ENCODE measurements around the gene PIGU.
A peak's percentile ranks its signal among the peaks of the same experiment; 100 is the strongest.
"Not testable (repeated sequence)": the region's sequence is repeated elsewhere in the genome, so short reads cannot be mapped to it uniquely, and the experiment has no call there.

The PIGU gene

GRCh38 chr20:34676642-34677373 lies at the start of gene PIGU:
PIGU (minus strand) TSS chr20:34677092; CDS start chr20:34677085, 7 bp downstream.
- peak; percentile 84 for DNase-seq

- no peak for DNase-seq
Measured at GRCh38 chr20:34724172-34724571, 47.3 kb upstream of the PIGU start.

- DNase-seq = not testable (repeated sequence)
Measured at GRCh38 chr20:34722560-34722959, 45.7 kb upstream of the PIGU start.

GRCh38 chr20:34720266-34720665 lies 43.4 kb upstream of the PIGU start:
- no peak for DNase-seq

GRCh38 chr20:34719242-34720017 lies 42.5 kb upstream of the PIGU start:
- not testable (repeated sequence) for DNase-seq

GRCh38 chr20:34717230-34718095 lies 40.6 kb upstream of the PIGU start:
- DNase-seq = no peak

GRCh38 chr20:34716921-34717229 lies 40.0 kb upstream of the PIGU start:
- DNase-seq = no peak

- no peak for DNase-seq
Measured at GRCh38 chr20:34715384-34715783, 38.5 kb upstream of the PIGU start.

- not testable (repeated sequence) for DNase-seq
Measured at GRCh38 chr20:34713944-34714515, 37.1 kb upstream of the PIGU start.

GRCh38 chr20:34713194-34713943 lies 36.5 kb upstream of the PIGU start:
- peak; percentile 95 for DNase-seq

- no peak for DNase-seq
Measured at GRCh38 chr20:34712525-34713192, 35.8 kb upstream of the PIGU start.

- DNase-seq = no peak
Measured at GRCh38 chr20:34711813-34712430, 35.0 kb upstream of the PIGU start.

- DNase-seq = no peak
Measured at GRCh38 chr20:34710861-34711574, 34.1 kb upstream of the PIGU start.

GRCh38 chr20:34710568-34710839 lies 33.6 kb upstream of the PIGU start:
- DNase-seq = no peak

GRCh38 chr20:34709831-34710567 lies 33.1 kb upstream of the PIGU start:
- peak; percentile 16 for DNase-seq

- DNase-seq = peak; percentile 69
Measured at GRCh38 chr20:34709044-34709830, 32.3 kb upstream of the PIGU start.

GRCh38 chr20:34708621-34709043 lies 31.7 kb upstream of the PIGU start:
- no peak for DNase-seq

GRCh38 chr20:34706912-34707784 lies 30.3 kb upstream of the PIGU start:
- DNase-seq = no peak

Data from amniotic stem cell (primary cell).